Thymus (tissue), 11 donors: ENCODE results near the gene TBC1D9B. TPM values are rescaled to one million over a fixed set of nuclear protein-coding genes. Genes with fewer than 3 reads are reported as not detected.
A peak's percentile ranks its signal among the peaks of the same experiment; 100 is the strongest.

Experiments
- DNase-seq, 9 donors: peaks; one replicate each; pipeline ENCODE4 v3.0.0-alpha.2; 2013; ENCODE audit warnings: low spot score in 9 of 9, low read depth in 6 of 9, missing footprints in 1 of 9
- H3K27ac ChIP-seq, 2 donors: one replicate each; pipeline ENCODE4 v1.5.1; 2013; ENCODE audit warnings: control low read depth in 1 of 2, low read depth in 1 of 2, low read length in 1 of 2, mild to moderate bottlenecking in 1 of 2, moderate library complexity in 1 of 2
- H3K27me3 ChIP-seq, 2 donors: one replicate each; pipeline ENCODE4 v1.5.1; 2013; ENCODE audit warnings: low read length in 1 of 2; ENCODE audit not compliant: control insufficient read depth in 2 of 2, insufficient read depth in 1 of 2
- H3K36me3 ChIP-seq, 2 donors: one replicate each; pipeline ENCODE4 v1.5.1; 2013; ENCODE audit warnings: low read length in 1 of 2, mild to moderate bottlenecking in 1 of 2, moderate library complexity in 1 of 2; ENCODE audit not compliant: control insufficient read depth in 2 of 2, insufficient read depth in 2 of 2
- H3K4me1 ChIP-seq, 2 donors: one replicate each; pipeline ENCODE4 v1.5.1; 2013; ENCODE audit warnings: low read length in 2 of 2; ENCODE audit not compliant: control insufficient read depth in 2 of 2, insufficient read depth in 2 of 2
- H3K4me3 ChIP-seq, 2 donors: one replicate each; pipeline ENCODE4 v1.5.1; 2013; ENCODE audit warnings: low read length in 2 of 2, control low read depth in 1 of 2, mild to moderate bottlenecking in 1 of 2
- H3K9me3 ChIP-seq, 2 donors: one replicate each; pipeline ENCODE4 v1.5.1; 2013; ENCODE audit warnings: low read length in 1 of 2, mild to moderate bottlenecking in 1 of 2; ENCODE audit not compliant: control insufficient read depth in 2 of 2, insufficient read depth in 1 of 2
- WGBS: extraction: QIAGEN DNeasy Blood & Tissue Kit; methylation state at CpG from one replicate; pipeline ENCODE4 v1.1.7; 2013; 5-methylcytosine and 5-hydroxymethylcytosine counted together
- polyA plus RNA-seq: library from polyadenylated mRNA; stranded (reverse); fragments of 200-250 nt; gene quantifications from one replicate; pipeline ENCODE4 v1.2.3, GENCODE V29; 2013
- total RNA-seq: library from RNA; stranded (reverse); fragments of 120-200 nt; gene quantifications from one replicate; pipeline ENCODE4 v1.2.4, GENCODE V29; 2013
- donor health status: healthy.

TBC1D9B gene
- total and polyA plus RNA-seq, 2 donors = 13.9 to 69.4 TPM

GRCh38 chr5:179912951-179913350 lies 5.3 kb upstream of the TBC1D9B start:
- H3K4me3 ChIP-seq = no peak overlapping the region
- H3K27me3 ChIP-seq = no peaks in the 10 kb centered on the region
- no peaks in the 10 kb centered on the region for H3K36me3 ChIP-seq
- WGBS = 94% methylated on average over 19 of the region's 19 CpGs
- H3K9me3 ChIP-seq = no peaks in the 10 kb centered on the region
- DNase-seq = no peak
- H3K4me1 ChIP-seq = peaks cover 0 to 14% of the 10 kb centered on the region in 2 donors
- H3K27ac ChIP-seq = no peak overlapping the region

- H3K36me3 ChIP-seq = no peaks in the 10 kb centered on the region
- WGBS = 91% methylated on average over 7 of the region's 7 CpGs
- peaks cover 0 to 14% of the 10 kb centered on the region in 2 donors for H3K4me1 ChIP-seq
- H3K27me3 ChIP-seq = no peaks in the 10 kb centered on the region
- H3K4me3 ChIP-seq = no peak overlapping the region
- H3K9me3 ChIP-seq = no peaks in the 10 kb centered on the region
- no peak overlapping the region for H3K27ac ChIP-seq
- DNase-seq = no peak
Measured at GRCh38 chr5:179912386-179912785, 4.7 kb upstream of the TBC1D9B start.

GRCh38 chr5:179909224-179909623 lies 1.5 kb upstream of the TBC1D9B start:
- Histone ChIP-seq H3K4me1 (peaks cover 7 to 21% of the 10 kb centered on the region in 2 donors), H3K36me3 (peaks cover 0 to 4% of the 10 kb centered on the region in 2 donors), H3K4me3 (no peak overlapping the region), H3K27me3 (peaks cover 0 to 4% of the 10 kb centered on the region in 2 donors), H3K27ac (no peak overlapping the region), H3K9me3 (no peaks in the 10 kb centered on the region)
- WGBS = 98% methylated on average over 6 of the region's 6 CpGs
- DNase-seq = no peak

- 97% methylated on average over 16 of the region's 16 CpGs for WGBS
- Histone ChIP-seq H3K27me3 (peaks cover 0 to 4% of the 10 kb centered on the region in 2 donors), H3K36me3 (peaks cover 3 to 4% of the 10 kb centered on the region in 2 donors), H3K9me3 (no peaks in the 10 kb centered on the region), H3K4me1 (peaks cover 7 to 17% of the 10 kb centered on the region in 2 donors), H3K4me3 (no peak overlapping the region), H3K27ac (no peak overlapping the region)
- DNase-seq = no peak
Measured at GRCh38 chr5:179908528-179908927, 831 bp upstream of the TBC1D9B start.

GRCh38 chr5:179906795-179907555 lies 722 bp downstream of the TBC1D9B start:
- WGBS = 20% methylated on average over 50 of the region's 50 CpGs
- Histone ChIP-seq H3K4me3 (peak overlapping the region; percentile 53 to 73), H3K4me1 (peaks cover 7 to 17% of the 10 kb centered on the region in 2 donors), H3K36me3 (peaks cover 8 to 17% of the 10 kb centered on the region in 2 donors), H3K27ac (peak overlapping the region in 1 of 2 donors; percentile 71), H3K9me3 (no peaks in the 10 kb centered on the region), H3K27me3 (peaks cover 0 to 4% of the 10 kb centered on the region in 2 donors)
- peak in 5 of 9 donors; percentile 7 to 52 (median 26) for DNase-seq

GRCh38 chr5:179906294-179906794 lies 1.4 kb downstream of the TBC1D9B start:
- H3K4me1 ChIP-seq = peaks cover 7 to 17% of the 10 kb centered on the region in 2 donors
- DNase-seq = peak in 6 of 9 donors; percentile 12 to 65 (median 36)
- no peak overlapping the region for H3K27ac ChIP-seq
- whole genome bisulfite sequencing = 69% methylated on average over 24 of the region's 24 CpGs
- peaks cover 8 to 19% of the 10 kb centered on the region in 2 donors for H3K36me3 ChIP-seq
- peak overlapping the region; percentile 53 to 73 for H3K4me3 ChIP-seq
- peaks cover 0 to 4% of the 10 kb centered on the region in 2 donors for H3K27me3 ChIP-seq
- no peaks in the 10 kb centered on the region for H3K9me3 ChIP-seq

GRCh38 chr5:179905161-179905560 lies 2.5 kb downstream of the TBC1D9B start:
- Histone ChIP-seq H3K4me3 (no peak overlapping the region), H3K9me3 (no peaks in the 10 kb centered on the region), H3K4me1 (peaks cover 7 to 17% of the 10 kb centered on the region in 2 donors), H3K27me3 (peaks cover 0 to 4% of the 10 kb centered on the region in 2 donors), H3K27ac (no peak overlapping the region), H3K36me3 (peaks cover 11 to 19% of the 10 kb centered on the region in 2 donors)
- no peak for DNase-seq
- 93% methylated on average over 8 of the region's 8 CpGs for WGBS

- H3K27me3 ChIP-seq = peaks cover 0 to 4% of the 10 kb centered on the region in 2 donors
- DNase-seq = no peak
- H3K27ac ChIP-seq = no peak overlapping the region
- H3K36me3 ChIP-seq = peaks cover 15 to 19% of the 10 kb centered on the region in 2 donors
- no peaks in the 10 kb centered on the region for H3K9me3 ChIP-seq
- no peak overlapping the region for H3K4me3 ChIP-seq
- WGBS = 99% methylated on average over 25 of the region's 25 CpGs
- H3K4me1 ChIP-seq = peaks cover 7 to 17% of the 10 kb centered on the region in 2 donors
Measured at GRCh38 chr5:179904463-179905160, 3.1 kb downstream of the TBC1D9B start.

GRCh38 chr5:179902763-179903158 lies 4.9 kb downstream of the TBC1D9B start:
- Histone ChIP-seq H3K4me3 (no peak overlapping the region), H3K9me3 (no peaks in the 10 kb centered on the region), H3K4me1 (peaks cover 7 to 13% of the 10 kb centered on the region in 2 donors), H3K36me3 (peaks cover 20 to 28% of the 10 kb centered on the region in 2 donors), H3K27ac (no peak overlapping the region), H3K27me3 (peaks cover 0 to 4% of the 10 kb centered on the region in 2 donors)
- no peak for DNase-seq
- WGBS = 99% methylated on average over 7 of the region's 7 CpGs
